Left lung (tissue), 10 donors: ENCODE results near the gene THOC1. TPM values are rescaled to one million over a fixed set of nuclear protein-coding genes. Genes with fewer than 3 reads are reported as not detected.

ENCODE experiments used
- ATAC-seq: fragments of 200-7000 bp; cut with Tn5 transposase; one replicate; pipeline ENCODE4 v1.9.1; 2020; ENCODE audit warnings: moderate library complexity
- DNase-seq, 4 donors: peaks; one replicate each; pipeline ENCODE4 v3.0.0-alpha.2; 2013 to 2020
- H3K27ac ChIP-seq, 2 donors: fragments of 200-600 bp; sonication (generic) in 1 of 2; one replicate each; pipeline versions ENCODE4 v1.5.0 to v1.8.0; 2020 to 2021
- H3K27me3 ChIP-seq, 2 donors: fragments of 200-600 bp; sonication (generic) in 1 of 2; one replicate each; pipeline versions ENCODE4 v1.5.0 to v1.8.0; 2020 to 2021
- H3K36me3 ChIP-seq, 2 donors: fragments of 200-600 bp; sonication (generic) in 1 of 2; one replicate each; pipeline versions ENCODE4 v1.5.0 to v1.8.0; 2020 to 2021
- H3K4me1 ChIP-seq, 2 donors: fragments of 200-600 bp; one replicate each; pipeline ENCODE4 v1.8.0; 2021
- H3K4me3 ChIP-seq, 2 donors: fragments of 200-600 bp; sonication (generic) in 1 of 2; one replicate each; pipeline versions ENCODE4 v1.5.0 to v1.8.0; 2020 to 2021; ENCODE audit warnings: mild to moderate bottlenecking in 1 of 2
- H3K9me3 ChIP-seq, 2 donors: fragments of 200-600 bp; sonication (generic) in 1 of 2; one replicate each; pipeline versions ENCODE4 v1.5.0 to v1.8.0; 2020 to 2021
- intact Hi-C, 2 donors: fragments of 100-400 bp; cut with DNase I; formaldehyde crosslinking; loops; one replicate each; pipeline versions ENCODE4 v1.11.2 to v1.14.2; 2022
- polyA plus RNA-seq, 6 donors: library from polyadenylated mRNA; unstranded; fragments of 120-200 nt; gene quantifications; one replicate each; pipeline ENCODE4 v1.2.1, GENCODE V29; 2013; ENCODE audit not compliant: insufficient read length in 6 of 6
- total RNA-seq, 2 donors: library from RNA; stranded (reverse); fragmentation: NEBNext Ultra II Directional; extraction: Animal tissue kit (Norgen Biotek cat#: 25700); gene quantifications; one replicate each; pipeline ENCODE4 v1.2.1, GENCODE V29; 2021
- TF ChIP-seq, protein P1 (sequence below), 2 donors: fragments of 200-600 bp; sonication (generic) in 1 of 2; IDR thresholded peaks; one replicate each; pipeline versions ENCODE4 v1.5.0 to v1.8.0; 2021; ENCODE audit warnings: antibody characterized with exemption in 2 of 2
- donor health status: DM: no; HTN: yes; CAD: no.
- donor health status: DM: no; HTN: no; CAD: no.

The THOC1 gene
- total and polyA plus RNA-seq, 8 donors: 23.7 to 165 (median 118) TPM

DNA sequence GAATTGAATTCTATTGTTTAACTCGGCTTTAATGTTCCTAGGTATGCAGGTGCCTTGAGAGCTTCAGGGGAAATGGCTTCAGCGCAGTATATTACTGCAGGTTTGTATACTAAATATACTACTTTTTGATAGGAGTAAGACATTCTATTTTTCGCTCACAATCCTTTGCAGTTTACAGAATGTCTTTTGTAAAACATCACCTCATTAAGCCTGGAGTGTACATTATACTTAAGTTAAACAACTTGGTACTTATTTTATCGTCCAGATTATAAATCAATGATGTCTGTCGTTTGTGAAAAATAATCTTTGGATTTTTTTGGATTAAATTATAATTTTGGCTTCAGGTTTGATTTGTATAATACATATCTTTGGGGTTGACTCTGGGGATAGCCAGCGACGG is 75.0 kb downstream of the THOC1 start:
- Histone ChIP-seq H3K36me3 (peaks cover 0 to 32% of the 10 kb centered on the region in 2 donors), H3K27ac (no peak overlapping the region), H3K4me3 (no peak overlapping the region), H3K9me3 (no peaks in the 10 kb centered on the region), H3K4me1 (no peaks in the 10 kb centered on the region), H3K27me3 (no peaks in the 10 kb centered on the region)
- TF ChIP-seq, protein P1, sequence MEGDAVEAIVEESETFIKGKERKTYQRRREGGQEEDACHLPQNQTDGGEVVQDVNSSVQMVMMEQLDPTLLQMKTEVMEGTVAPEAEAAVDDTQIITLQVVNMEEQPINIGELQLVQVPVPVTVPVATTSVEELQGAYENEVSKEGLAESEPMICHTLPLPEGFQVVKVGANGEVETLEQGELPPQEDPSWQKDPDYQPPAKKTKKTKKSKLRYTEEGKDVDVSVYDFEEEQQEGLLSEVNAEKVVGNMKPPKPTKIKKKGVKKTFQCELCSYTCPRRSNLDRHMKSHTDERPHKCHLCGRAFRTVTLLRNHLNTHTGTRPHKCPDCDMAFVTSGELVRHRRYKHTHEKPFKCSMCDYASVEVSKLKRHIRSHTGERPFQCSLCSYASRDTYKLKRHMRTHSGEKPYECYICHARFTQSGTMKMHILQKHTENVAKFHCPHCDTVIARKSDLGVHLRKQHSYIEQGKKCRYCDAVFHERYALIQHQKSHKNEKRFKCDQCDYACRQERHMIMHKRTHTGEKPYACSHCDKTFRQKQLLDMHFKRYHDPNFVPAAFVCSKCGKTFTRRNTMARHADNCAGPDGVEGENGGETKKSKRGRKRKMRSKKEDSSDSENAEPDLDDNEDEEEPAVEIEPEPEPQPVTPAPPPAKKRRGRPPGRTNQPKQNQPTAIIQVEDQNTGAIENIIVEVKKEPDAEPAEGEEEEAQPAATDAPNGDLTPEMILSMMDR (IDR thresholded peaks at IDR 0.05): no peak
- DNase-seq (peak in 1 of 4 donors; percentile 27), ATAC-seq (no peak)
- intact Hi-C loops: no loop called here

DNA sequence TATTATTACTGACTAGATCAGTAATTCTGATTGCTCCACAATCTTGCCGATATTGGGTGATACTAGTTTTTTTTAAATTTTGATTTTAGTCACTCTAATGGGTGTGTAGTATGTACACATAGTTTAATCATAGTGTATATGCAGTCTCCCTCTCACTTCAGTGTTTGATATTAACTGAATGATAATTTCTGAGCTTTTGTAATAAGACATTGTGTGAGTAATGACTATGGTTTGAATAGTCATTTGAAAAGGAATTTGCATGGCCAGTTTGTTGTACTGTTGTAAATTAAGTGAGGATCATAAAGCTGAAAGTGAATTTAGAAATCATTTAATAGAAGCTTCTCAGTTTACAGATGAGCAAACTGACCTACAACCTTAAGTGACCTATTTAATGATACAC is 76.1 kb downstream of the THOC1 start:
- Histone ChIP-seq H3K36me3 (peaks cover 0 to 22% of the 10 kb centered on the region in 2 donors), H3K9me3 (no peaks in the 10 kb centered on the region), H3K27me3 (no peaks in the 10 kb centered on the region), H3K4me1 (no peaks in the 10 kb centered on the region), H3K27ac (no peak overlapping the region), H3K4me3 (no peak overlapping the region)
- DNase-seq (no peak), ATAC-seq (no peak)
- intact Hi-C loops: no loop called here
- TF ChIP-seq, protein P1 (IDR thresholded peaks at IDR 0.05): no peak

DNA sequence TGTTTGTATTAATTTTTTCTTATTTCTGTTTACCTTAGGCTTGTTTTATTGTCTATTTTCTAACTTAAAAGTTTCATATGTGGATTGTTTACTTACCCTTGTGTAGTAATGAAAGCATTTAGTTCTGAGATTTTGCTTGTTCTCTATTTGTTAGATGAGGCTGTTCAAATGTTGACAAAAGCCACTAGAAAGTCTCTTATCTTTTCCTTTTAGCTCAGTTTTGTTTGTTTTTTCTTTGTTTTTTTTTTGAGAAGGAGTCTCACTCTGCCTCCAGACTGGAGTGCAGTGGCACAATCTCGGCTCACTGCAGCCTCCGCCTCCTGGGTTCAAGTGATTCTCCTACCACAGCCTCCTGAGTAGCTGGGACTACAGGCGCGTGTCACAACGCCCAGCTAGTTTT is 78.6 kb downstream of the THOC1 start:
- peak; percentile 73 for ATAC-seq
- H3K4me3 ChIP-seq: no peak overlapping the region
- H3K4me1 ChIP-seq: no peaks in the 10 kb centered on the region
- H3K27ac ChIP-seq: no peak overlapping the region
- DNase-seq: no peak
- H3K36me3 ChIP-seq: peaks cover 0 to 26% of the 10 kb centered on the region in 2 donors
- no peaks in the 10 kb centered on the region for H3K9me3 ChIP-seq
- intact Hi-C loops: no loop called here
- TF ChIP-seq, protein P1 (IDR thresholded peaks at IDR 0.05): no peak
- no peaks in the 10 kb centered on the region for H3K27me3 ChIP-seq

DNA sequence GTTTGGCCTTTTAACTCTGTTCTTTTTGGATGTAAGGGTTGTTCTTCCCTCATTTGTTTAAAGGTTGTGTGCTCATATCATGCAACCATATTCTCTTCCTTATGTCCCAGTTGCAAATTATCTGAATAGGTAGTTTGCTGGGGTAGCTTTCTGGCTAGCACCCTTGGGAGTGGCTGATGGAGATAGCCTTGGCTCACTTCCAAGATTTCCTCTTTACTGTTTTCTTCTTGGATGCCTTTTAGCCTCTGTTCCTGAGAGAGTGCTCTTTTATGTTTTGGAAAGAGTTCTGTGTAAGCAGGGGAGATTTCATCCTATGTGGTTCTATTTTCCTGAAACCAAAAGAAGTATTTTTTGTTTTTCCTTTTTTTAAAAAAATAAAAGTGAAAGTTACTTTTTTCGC is 84.1 kb downstream of the THOC1 start:
- TF ChIP-seq, protein P1 (IDR thresholded peaks at IDR 0.05): no peak
- no peak overlapping the region for H3K4me3 ChIP-seq
- intact Hi-C loops: no loop called here
- no peaks in the 10 kb centered on the region for H3K9me3 ChIP-seq
- ATAC-seq (no peak), DNase-seq (no peak)
- H3K27ac ChIP-seq: no peak overlapping the region
- H3K36me3 ChIP-seq: peaks cover 0 to 50% of the 10 kb centered on the region in 2 donors
- no peaks in the 10 kb centered on the region for H3K27me3 ChIP-seq
- H3K4me1 ChIP-seq: peaks cover 0 to 9% of the 10 kb centered on the region in 2 donors

DNA sequence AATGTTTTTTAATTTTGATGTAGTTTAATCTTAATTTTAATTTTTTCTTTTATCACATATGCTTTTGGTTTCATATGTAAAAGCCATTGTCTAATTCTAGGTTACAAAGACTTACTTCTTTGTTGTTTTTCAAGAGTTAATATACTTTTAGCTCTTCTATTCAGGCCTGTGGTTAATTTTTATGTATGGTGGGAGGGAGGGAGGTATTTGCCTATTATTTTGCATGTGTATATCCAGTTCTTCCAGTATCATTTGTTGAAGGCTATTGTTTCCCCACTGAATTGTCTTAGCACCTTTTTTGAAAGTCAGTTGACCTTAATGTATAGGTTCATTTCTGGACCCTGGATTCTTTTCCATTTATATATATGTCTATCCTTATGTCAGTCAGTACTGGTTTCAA is 86.1 kb downstream of the THOC1 start:
- Histone ChIP-seq H3K27me3 (no peaks in the 10 kb centered on the region), H3K27ac (no peak overlapping the region), H3K4me1 (peaks cover 0 to 9% of the 10 kb centered on the region in 2 donors), H3K4me3 (no peak overlapping the region), H3K9me3 (no peaks in the 10 kb centered on the region), H3K36me3 (peaks cover 0 to 50% of the 10 kb centered on the region in 2 donors)
- ATAC-seq: no peak
- intact Hi-C loops: no loop called here
- TF ChIP-seq, protein P1 (IDR thresholded peaks at IDR 0.05): no peak
- DNase-seq: no peak
